Activated CD8-positive, alpha-beta T cell treated with anti-CD3 and anti-CD28 coated beads for 36 hours (primary cell): ENCODE data around the gene DNAJB5. TPM values are rescaled to one million over a fixed set of nuclear protein-coding genes. Genes with fewer than 3 reads are reported as not detected.
A peak's percentile ranks its signal among the peaks of the same experiment; 100 is the strongest.

ENCODE experiments used
- ATAC-seq: fragments of 200-7000 bp; cut with Tn5 transposase; one replicate; pipeline ENCODE4 v1.10.0; 2021; ENCODE audit warnings: mild to moderate bottlenecking, moderate library complexity
- CTCF ChIA-PET: fragments of 350-600 bp; sonication (Branson Sonifier 250); formaldehyde crosslinking; loops from one replicate; lab custom pipeline; 2021; ENCODE audit warnings: antibody characterized with exemption; lab: Charles Lee
- POLR2A ChIA-PET: fragments of 350-600 bp; sonication (Branson Sonifier 250); formaldehyde crosslinking; loops from one replicate; lab custom pipeline; 2021; ENCODE audit warnings: antibody characterized with exemption; lab: Charles Lee
- DNase-seq: peaks from one replicate; pipeline ENCODE4 v3.0.0-alpha.2; 2020
- H3K27ac Mint-ChIP-seq: one replicate; pipeline ENCODE4 v1.8.0; 2021; ENCODE audit warnings: mild to moderate bottlenecking, mixed read lengths
- H3K27me3 Mint-ChIP-seq: one replicate; pipeline ENCODE4 v1.8.0; 2021; ENCODE audit warnings: mixed read lengths
- H3K36me3 Mint-ChIP-seq: one replicate; pipeline ENCODE4 v1.8.0; 2021; ENCODE audit warnings: low read depth, mixed read lengths
- H3K4me1 Mint-ChIP-seq: one replicate; pipeline ENCODE4 v1.8.0; 2021; ENCODE audit warnings: low read depth, mixed read lengths
- H3K4me3 Mint-ChIP-seq: one replicate; pipeline ENCODE4 v1.8.0; 2021; ENCODE audit warnings: mild to moderate bottlenecking, moderate library complexity, mixed read lengths
- H3K9me3 Mint-ChIP-seq: one replicate; pipeline ENCODE4 v1.8.0; 2021; ENCODE audit warnings: mixed read lengths
- intact Hi-C: fragments of 100-400 bp; cut with micrococcal nuclease; formaldehyde crosslinking; loops from one replicate; pipeline ENCODE4 v1.10.0; 2022
- total RNA-seq, 2 experiments: library from RNA; stranded (reverse); gene quantifications; one replicate each; pipeline ENCODE4 v1.2.3, GENCODE V29; 2021
- TF ChIP-seq, protein P1 (sequence below): fragments of 200-600 bp; IDR thresholded peaks from one replicate; pipeline ENCODE4 v1.8.0; 2022; ENCODE audit warnings: antibody characterized with exemption, mild to moderate bottlenecking

The DNAJB5 gene
- total RNA-seq, 2 experiments from 2014 or later, result 14.6 to 16.4 TPM

DNA sequence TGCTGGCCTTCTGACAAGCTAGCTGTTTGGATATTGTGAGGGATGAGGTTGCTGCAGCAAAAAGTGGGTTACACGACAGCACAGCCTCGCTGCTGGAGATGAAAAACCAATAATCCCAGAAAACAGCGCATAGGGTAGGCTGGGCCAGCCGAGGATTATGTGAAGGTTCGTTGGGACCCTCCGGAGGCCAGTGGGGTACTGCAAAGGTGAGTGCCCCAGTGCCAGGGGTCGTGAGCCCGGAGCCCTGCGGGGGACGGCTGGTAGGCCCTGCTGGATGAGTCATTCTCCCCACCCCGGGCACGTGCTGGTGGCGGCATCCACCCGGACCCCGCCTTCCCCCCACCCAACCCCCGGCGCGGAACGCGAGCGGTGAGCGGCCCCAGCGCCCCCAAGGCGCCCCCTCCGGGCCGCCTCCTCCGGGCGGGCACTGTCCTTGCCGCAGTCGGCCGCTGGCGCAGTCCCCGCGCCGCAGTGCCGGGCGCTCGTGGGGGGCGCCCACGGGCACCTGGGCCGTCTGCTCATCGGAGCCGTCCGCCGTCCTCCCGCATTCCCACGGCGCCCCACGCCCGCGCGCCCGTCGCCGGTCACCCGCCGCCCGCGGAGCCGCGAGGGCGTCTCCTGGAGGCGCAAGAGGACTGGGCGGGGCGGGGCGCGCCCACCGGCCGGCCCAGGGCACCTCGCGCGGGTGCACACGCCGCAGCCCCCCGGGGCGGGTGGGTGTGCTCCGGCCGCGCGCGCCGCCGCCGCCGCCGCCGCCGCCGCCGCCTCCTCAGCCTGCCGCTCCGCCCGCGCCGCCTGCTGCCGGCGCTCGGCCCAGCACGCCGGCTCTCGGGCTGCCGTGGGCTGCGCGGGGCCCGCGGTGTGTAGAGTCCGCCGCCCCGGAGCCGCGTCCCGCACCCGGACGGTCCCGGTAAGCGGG lies 31.8 kb upstream of the DNAJB5 start, which contains the start of gene PHF24:
PHF24 (plus strand) TSS at position 794 of the 919 bp plus-strand sequence. CDS start 13,014 bp downstream, outside the sequence.
- Mint-ChIP-seq H3K36me3 (no peaks in the 10 kb centered on the region), H3K27ac (no peak within 1 kb of the TSS), H3K27me3 (peaks cover 53% of the 10 kb centered on the region), H3K4me3 (peak within 1 kb of the TSS; percentile 53), H3K9me3 (no peaks in the 10 kb centered on the region), H3K4me1 (peaks cover 29% of the 10 kb centered on the region)
- ChIA-PET POLR2A (no interaction called here), CTCF (no interaction called here)
- ATAC-seq, result peak; percentile 50
- intact Hi-C loops, result no loop called here
- TF ChIP-seq, protein P1, sequence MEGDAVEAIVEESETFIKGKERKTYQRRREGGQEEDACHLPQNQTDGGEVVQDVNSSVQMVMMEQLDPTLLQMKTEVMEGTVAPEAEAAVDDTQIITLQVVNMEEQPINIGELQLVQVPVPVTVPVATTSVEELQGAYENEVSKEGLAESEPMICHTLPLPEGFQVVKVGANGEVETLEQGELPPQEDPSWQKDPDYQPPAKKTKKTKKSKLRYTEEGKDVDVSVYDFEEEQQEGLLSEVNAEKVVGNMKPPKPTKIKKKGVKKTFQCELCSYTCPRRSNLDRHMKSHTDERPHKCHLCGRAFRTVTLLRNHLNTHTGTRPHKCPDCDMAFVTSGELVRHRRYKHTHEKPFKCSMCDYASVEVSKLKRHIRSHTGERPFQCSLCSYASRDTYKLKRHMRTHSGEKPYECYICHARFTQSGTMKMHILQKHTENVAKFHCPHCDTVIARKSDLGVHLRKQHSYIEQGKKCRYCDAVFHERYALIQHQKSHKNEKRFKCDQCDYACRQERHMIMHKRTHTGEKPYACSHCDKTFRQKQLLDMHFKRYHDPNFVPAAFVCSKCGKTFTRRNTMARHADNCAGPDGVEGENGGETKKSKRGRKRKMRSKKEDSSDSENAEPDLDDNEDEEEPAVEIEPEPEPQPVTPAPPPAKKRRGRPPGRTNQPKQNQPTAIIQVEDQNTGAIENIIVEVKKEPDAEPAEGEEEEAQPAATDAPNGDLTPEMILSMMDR, result no peak
- DNase-seq, result peak; percentile 32

DNA sequence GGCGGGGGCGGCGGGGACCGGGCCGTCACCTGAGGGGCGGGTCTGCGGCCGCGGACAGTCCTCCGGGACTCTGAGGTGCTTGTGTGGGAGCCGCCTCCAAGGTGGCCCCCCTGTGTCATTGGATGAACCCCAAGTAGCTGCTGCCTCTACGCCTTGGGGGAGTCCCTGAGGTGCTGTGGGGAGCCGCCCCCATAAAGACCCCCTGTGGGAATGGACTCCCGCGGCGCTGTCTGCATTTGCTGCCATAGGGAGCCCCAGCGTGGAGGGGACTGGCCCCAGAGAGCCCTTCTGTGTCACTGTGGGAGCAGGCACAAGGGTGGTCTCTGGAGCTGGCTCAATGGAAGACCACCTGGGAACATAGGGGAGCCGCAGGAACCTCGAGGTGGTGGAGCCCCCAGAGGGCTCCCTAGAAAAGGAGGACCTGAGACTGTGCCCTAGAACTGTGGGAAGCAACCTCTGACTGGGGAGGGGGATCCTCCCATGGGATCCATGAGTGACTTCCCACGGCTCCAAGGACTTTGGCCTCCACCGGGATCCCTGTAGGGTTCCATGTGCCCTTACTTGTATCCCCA lies 31.0 kb upstream of the DNAJB5 start:
- DNase-seq, result no peak
- Mint-ChIP-seq H3K27ac (no peak overlapping the region), H3K36me3 (no peaks in the 10 kb centered on the region), H3K4me1 (peaks cover 35% of the 10 kb centered on the region), H3K4me3 (peak overlapping the region; percentile 14), H3K27me3 (peaks cover 56% of the 10 kb centered on the region), H3K9me3 (no peaks in the 10 kb centered on the region)
- ChIA-PET POLR2A (interaction anchor here (0.6 kb wide), 1 partner anchor 34 kb away, joined by 3 read pairs; no protein-coding TSS in a partner anchor), CTCF (interaction anchor here (0.9 kb wide), 1 partner anchor 27 kb away, joined by 5 read pairs; no protein-coding TSS in a partner anchor)
- TF ChIP-seq, protein P1, result no peak
- intact Hi-C loops, result no loop called here
- no peak for ATAC-seq

DNA sequence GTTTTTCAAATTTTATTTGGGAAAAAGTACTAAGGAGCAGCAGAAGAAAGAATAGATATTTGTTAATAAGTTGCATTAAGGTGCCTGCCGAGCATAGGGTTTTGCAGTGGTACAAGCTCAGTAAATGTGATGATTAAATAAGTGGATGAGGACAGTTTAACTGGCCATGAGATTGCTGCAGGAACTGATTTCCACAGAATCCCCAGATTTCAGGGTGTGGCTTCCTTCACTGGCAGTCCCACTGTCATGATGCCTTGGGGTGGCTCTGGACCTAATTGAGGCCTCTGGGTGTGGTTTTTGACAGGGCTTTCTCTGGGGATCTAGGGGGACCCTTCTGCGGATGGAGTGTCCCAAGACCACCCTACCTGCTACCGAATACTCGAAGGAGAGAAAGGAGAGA lies 30.1 kb upstream of the DNAJB5 start:
- ATAC-seq, result no peak
- TF ChIP-seq, protein P1, result no peak
- no peak overlapping the region for H3K4me3 Mint-ChIP-seq
- intact Hi-C loops, result no loop called here
- H3K9me3 Mint-ChIP-seq, result no peaks in the 10 kb centered on the region
- no peak overlapping the region for H3K27ac Mint-ChIP-seq
- ChIA-PET CTCF (interaction anchor here (0.9 kb wide), 1 partner anchor 26 kb away, joined by 5 read pairs; no protein-coding TSS in a partner anchor), POLR2A (no interaction called here)
- H3K4me1 Mint-ChIP-seq, result peaks cover 35% of the 10 kb centered on the region
- DNase-seq, result no peak
- no peaks in the 10 kb centered on the region for H3K36me3 Mint-ChIP-seq
- H3K27me3 Mint-ChIP-seq, result peaks cover 55% of the 10 kb centered on the region

DNA sequence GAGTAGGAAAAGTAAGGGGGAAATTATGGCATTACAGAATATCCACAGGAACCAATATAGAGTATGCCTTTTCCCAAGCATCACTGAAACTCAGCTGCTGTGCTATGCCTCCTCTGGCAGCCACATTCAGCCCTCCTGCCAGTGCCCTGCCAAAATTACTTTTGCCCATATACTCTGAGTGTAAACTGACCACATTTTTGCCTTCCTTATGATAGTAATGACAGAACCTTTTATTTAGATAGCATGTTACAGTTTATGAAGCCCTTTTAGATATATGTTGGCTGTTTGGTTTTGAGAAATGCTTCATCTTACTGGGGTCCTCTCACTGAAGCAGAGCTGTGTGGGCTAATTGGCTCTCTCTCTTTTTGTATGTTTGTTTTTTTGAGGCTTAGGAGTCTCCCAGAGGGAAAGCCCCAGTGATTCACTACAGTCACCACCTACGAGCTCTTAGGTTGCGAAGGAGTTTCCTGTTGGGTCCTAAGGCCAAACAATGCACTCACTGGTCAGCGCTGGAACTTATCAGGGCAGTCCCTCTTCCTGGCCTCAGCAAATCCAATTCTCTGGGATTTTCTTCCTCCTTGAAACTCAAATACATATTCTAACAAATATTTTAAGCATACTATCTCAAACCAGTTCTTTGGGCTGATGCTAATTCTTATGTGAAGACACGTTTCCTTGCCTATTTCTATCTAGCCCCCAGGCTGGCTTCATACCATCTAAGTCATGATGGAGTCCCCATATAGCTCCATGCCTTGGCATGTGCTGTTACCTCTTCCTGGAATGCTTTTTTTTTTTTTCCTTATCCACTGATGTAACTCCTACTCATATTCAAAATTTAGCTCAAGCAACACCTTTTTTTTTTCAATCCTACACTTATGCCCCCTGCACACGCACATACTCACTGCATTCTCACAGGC lies 27.7 kb upstream of the DNAJB5 start:
- Mint-ChIP-seq H3K36me3 (no peaks in the 10 kb centered on the region), H3K4me3 (no peak overlapping the region)
- intact Hi-C loops, result no loop called here

More for the DNA sequence above, 27.7 kb upstream of the DNAJB5 start:
- DNase-seq, result peak; percentile 48
- CTCF ChIA-PET, result interaction anchor here (0.8 to 3.7 kb wide), 10 partner anchors 9 to 259 kb away, joined by 3 to 21 read pairs (median 4); no protein-coding TSS in a partner anchor
- peaks cover 57% of the 10 kb centered on the region for H3K27me3 Mint-ChIP-seq
- POLR2A ChIA-PET, result interaction anchor here (0.6 to 1.2 kb wide), 2 partner anchors 8 to 10 kb away, joined by 3 read pairs; no protein-coding TSS in a partner anchor
- peaks cover 32% of the 10 kb centered on the region for H3K4me1 Mint-ChIP-seq
- ATAC-seq, result peak; percentile 84
- no peaks in the 10 kb centered on the region for H3K9me3 Mint-ChIP-seq
- TF ChIP-seq, protein P1, result no peak
- H3K27ac Mint-ChIP-seq, result no peak overlapping the region
